ENCODE results near the gene DPH5.

DNA sequence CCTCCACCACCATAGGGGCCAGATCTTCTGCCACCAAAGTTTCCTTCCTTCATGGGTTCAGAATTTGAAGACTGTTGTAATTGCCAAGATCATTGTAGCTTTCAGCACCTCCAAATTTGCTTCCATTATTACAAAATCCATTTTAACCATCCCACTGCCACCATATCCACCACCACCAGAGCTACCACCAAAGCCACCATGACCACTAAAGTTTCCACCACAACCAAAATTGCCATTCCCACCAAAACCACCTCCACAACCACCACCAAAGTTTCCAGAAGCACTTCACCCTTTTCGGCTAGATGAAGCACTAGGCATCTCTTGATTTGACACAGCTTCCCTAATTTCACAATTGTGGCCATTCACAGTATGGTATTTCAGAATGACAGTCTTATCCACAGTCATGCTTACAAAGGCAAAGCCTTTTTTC is 84.5 kb downstream of the DPH5 start:
- TF ChIP-seq, protein P1, sequence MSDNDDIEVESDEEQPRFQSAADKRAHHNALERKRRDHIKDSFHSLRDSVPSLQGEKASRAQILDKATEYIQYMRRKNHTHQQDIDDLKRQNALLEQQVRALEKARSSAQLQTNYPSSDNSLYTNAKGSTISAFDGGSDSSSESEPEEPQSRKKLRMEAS (IDR thresholded peaks at IDR 0.05; ENCODE audit: low read depth, low read length) = no peak
- TF ChIP-seq, protein P2, sequence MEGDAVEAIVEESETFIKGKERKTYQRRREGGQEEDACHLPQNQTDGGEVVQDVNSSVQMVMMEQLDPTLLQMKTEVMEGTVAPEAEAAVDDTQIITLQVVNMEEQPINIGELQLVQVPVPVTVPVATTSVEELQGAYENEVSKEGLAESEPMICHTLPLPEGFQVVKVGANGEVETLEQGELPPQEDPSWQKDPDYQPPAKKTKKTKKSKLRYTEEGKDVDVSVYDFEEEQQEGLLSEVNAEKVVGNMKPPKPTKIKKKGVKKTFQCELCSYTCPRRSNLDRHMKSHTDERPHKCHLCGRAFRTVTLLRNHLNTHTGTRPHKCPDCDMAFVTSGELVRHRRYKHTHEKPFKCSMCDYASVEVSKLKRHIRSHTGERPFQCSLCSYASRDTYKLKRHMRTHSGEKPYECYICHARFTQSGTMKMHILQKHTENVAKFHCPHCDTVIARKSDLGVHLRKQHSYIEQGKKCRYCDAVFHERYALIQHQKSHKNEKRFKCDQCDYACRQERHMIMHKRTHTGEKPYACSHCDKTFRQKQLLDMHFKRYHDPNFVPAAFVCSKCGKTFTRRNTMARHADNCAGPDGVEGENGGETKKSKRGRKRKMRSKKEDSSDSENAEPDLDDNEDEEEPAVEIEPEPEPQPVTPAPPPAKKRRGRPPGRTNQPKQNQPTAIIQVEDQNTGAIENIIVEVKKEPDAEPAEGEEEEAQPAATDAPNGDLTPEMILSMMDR (IDR thresholded peaks at IDR 0.05; ENCODE audit: low read depth, low read length) = no peak
- TF ChIP-seq POLR2A (IDR thresholded peaks at IDR 0.05; ENCODE audit: extremely low read depth, insufficient read length) = no peak

All from NB4 (cell line).